H1 (cell line): ENCODE data around the gene RALY. TPM values are rescaled to one million over a fixed set of nuclear protein-coding genes. Genes with fewer than 3 reads are reported as not detected.

Source experiments
- CTCF ChIA-PET: fragments of 300-600 bp; sonication (Branson Sonifier 250); formaldehyde crosslinking; loops from one replicate; lab custom pipeline; 2021; ENCODE audit not compliant: partially characterized antibody; lab: Charles Lee
- POLR2A ChIA-PET: fragments of 300-600 bp; sonication (Branson Sonifier 250); formaldehyde crosslinking; loops from one replicate; lab custom pipeline; 2021; ENCODE audit warnings: inconsistent platforms; ENCODE audit not compliant: partially characterized antibody; lab: Charles Lee
- DNase-seq, 2 experiments: peaks; one replicate each; pipeline versions ENCODE4 v3.0.0 to v3.0.0-alpha.2; 2010 to 2022; ENCODE audit warnings: low spot score in 2 of 2, low read depth in 1 of 2, mixed read lengths in 1 of 2
- FAIRE-seq: peaks from 2 replicates; lab custom pipeline; 2011; peaks lifted over from hg19 to GRCh38; lab: Jason Lieb, UNC
- H2AFZ ChIP-seq: 2 replicates; pipeline ENCODE4 v1.8.1; 2012; ENCODE audit warnings: low read length, inconsistent platforms
- H2AK5ac ChIP-seq: 2 replicates; pipeline ENCODE4 v1.6.1; 2013; ENCODE audit warnings: low read depth, low read length
- H2BK120ac ChIP-seq: replicated peaks from 2 replicates; pipeline ENCODE3; 2013; ENCODE audit warnings: low read depth, low read length, inconsistent platforms
- H2BK12ac ChIP-seq: 2 replicates; pipeline ENCODE4 v1.6.1; 2013; ENCODE audit warnings: low read depth, low read length
- H2BK15ac ChIP-seq: 2 replicates; pipeline ENCODE4 v1.6.1; 2013; ENCODE audit warnings: low read length
- H2BK20ac ChIP-seq: 2 replicates; pipeline ENCODE4 v1.6.1; 2013; ENCODE audit warnings: low read length
- H2BK5ac ChIP-seq: 2 replicates; pipeline ENCODE4 v1.6.1; 2013; ENCODE audit warnings: low read depth, low read length
- H3K14ac ChIP-seq: 2 replicates; pipeline ENCODE4 v1.6.1; 2013; ENCODE audit warnings: inconsistent platforms; ENCODE audit not compliant: insufficient read length
- H3K18ac ChIP-seq: 2 replicates; pipeline ENCODE4 v1.6.1; 2013; ENCODE audit warnings: low read length; ENCODE audit errors: extremely low read depth
- H3K23ac ChIP-seq: 2 replicates; pipeline ENCODE4 v1.6.1; 2013; ENCODE audit warnings: inconsistent platforms; ENCODE audit not compliant: insufficient read length
- H3K23me2 ChIP-seq: 2 replicates; pipeline ENCODE4 v1.6.1; 2013; ENCODE audit warnings: low read depth, low read length
- H3K27ac ChIP-seq: 2 replicates; pipeline ENCODE4 v1.6.1; 2011; ENCODE audit warnings: low read depth, low read length, inconsistent platforms
- H3K27me3 ChIP-seq, 4 experiments: replicated peaks in 1 of 4; 1 replicate in 1 of 4; 2 replicates in 3 of 4; pipeline versions ENCODE4 v1.6.1 to v1.8.1; 2011 to 2013; ENCODE audit warnings: low read length in 3 of 4, mild to moderate bottlenecking in 3 of 4, inconsistent platforms in 2 of 4, mixed read lengths in 2 of 4, moderate library complexity in 1 of 4; ENCODE audit not compliant: control insufficient read depth in 3 of 4, insufficient read depth in 3 of 4; ENCODE audit errors: extremely low read depth in 1 of 4
- H3K36me3 ChIP-seq, 4 experiments: 2 replicates each; pipeline versions ENCODE4 v1.6.1 to v1.8.1; 2011 to 2013; ENCODE audit warnings: mild to moderate bottlenecking in 4 of 4, low read length in 3 of 4, moderate library complexity in 2 of 4, control low read depth in 1 of 4, inconsistent platforms in 1 of 4; ENCODE audit not compliant: insufficient read depth in 4 of 4, control insufficient read depth in 2 of 4
- H3K4ac ChIP-seq: replicated peaks from 2 replicates; pipeline ENCODE3; 2013; ENCODE audit warnings: low read length, low read depth, mixed read lengths, inconsistent platforms; ENCODE audit not compliant: insufficient read length
- H3K4me1 ChIP-seq, 4 experiments: replicated peaks in 1 of 4; 1 replicate in 1 of 4; 2 replicates in 3 of 4; pipeline versions ENCODE4 v1.6.1 to v1.8.1; 2011 to 2013; ENCODE audit warnings: low read length in 3 of 4, inconsistent platforms in 2 of 4, mixed read lengths in 1 of 4; ENCODE audit not compliant: insufficient read depth in 4 of 4, control insufficient read depth in 3 of 4
- H3K4me2 ChIP-seq, 2 experiments: 2 replicates each; pipeline versions ENCODE4 v1.6.1 to v1.8.1; 2011 to 2013; ENCODE audit warnings: low read depth in 2 of 2, low read length in 2 of 2, control low read depth in 1 of 2, inconsistent platforms in 1 of 2, mild to moderate bottlenecking in 1 of 2; ENCODE audit not compliant: insufficient read depth in 1 of 2
- H3K4me3 ChIP-seq, 4 experiments: fragments of 200-600, 300-600 bp in 1 of 4; sonication (generic), shearing (Covaris generic), sonication (Bioruptor Twin) in 1 of 4; 2 replicates each; pipeline versions ENCODE4 v1.5.1 to v1.8.1; 2011 to 2016; ENCODE audit warnings: low read length in 4 of 4, low read depth in 3 of 4, control low read depth in 2 of 4, inconsistent platforms in 2 of 4, mild to moderate bottlenecking in 2 of 4, mixed read lengths in 1 of 4, moderate library complexity in 1 of 4; ENCODE audit not compliant: insufficient read depth in 2 of 4; ENCODE audit errors: extremely low read depth in 1 of 4
- H3K56ac ChIP-seq: replicated peaks from 2 replicates; pipeline ENCODE3; 2013; ENCODE audit warnings: low read depth, mild to moderate bottlenecking, mixed read lengths, low read length, inconsistent platforms; ENCODE audit not compliant: insufficient read length
- H3K79me1 ChIP-seq: 2 replicates; pipeline ENCODE4 v1.6.1; 2013; ENCODE audit warnings: low read depth, low read length, control low read depth
- H3K79me2 ChIP-seq, 2 experiments: 2 replicates each; pipeline versions ENCODE4 v1.6.1 to v1.8.1; 2012 to 2013; ENCODE audit warnings: low read length in 2 of 2, mild to moderate bottlenecking in 2 of 2, inconsistent platforms in 1 of 2; ENCODE audit not compliant: insufficient read depth in 2 of 2, control insufficient read depth in 1 of 2
- H3K9ac ChIP-seq, 4 experiments: replicated peaks in 1 of 4; 1 replicate in 1 of 4; 2 replicates in 3 of 4; pipeline versions ENCODE4 v1.6.1 to v1.8.1; 2011 to 2013; ENCODE audit warnings: low read depth in 3 of 4, low read length in 3 of 4, control low read depth in 2 of 4, mild to moderate bottlenecking in 2 of 4, moderate library complexity in 2 of 4, inconsistent platforms in 1 of 4; ENCODE audit errors: extremely low read depth in 1 of 4
- H3K9me3 ChIP-seq, 2 experiments: 2 replicates each; pipeline versions ENCODE4 v1.6.1 to v1.8.1; 2012 to 2013; ENCODE audit warnings: mild to moderate bottlenecking in 2 of 2, moderate library complexity in 2 of 2, control low read depth in 1 of 2, inconsistent platforms in 1 of 2, low read depth in 1 of 2, low read length in 1 of 2, mixed read lengths in 1 of 2; ENCODE audit not compliant: insufficient read depth in 2 of 2
- H4K20me1 ChIP-seq, 2 experiments: replicated peaks in 1 of 2; 2 replicates each; pipeline versions ENCODE3 to v1.8.1; 2011 to 2013; ENCODE audit warnings: inconsistent platforms in 2 of 2, low read length in 2 of 2, mild to moderate bottlenecking in 1 of 2; ENCODE audit not compliant: insufficient read depth in 2 of 2, control insufficient read depth in 1 of 2
- H4K5ac ChIP-seq: 2 replicates; pipeline ENCODE4 v1.6.1; 2013; ENCODE audit warnings: low read length, low read depth, mixed read lengths, inconsistent platforms; ENCODE audit not compliant: insufficient read length
- H4K8ac ChIP-seq: 2 replicates; pipeline ENCODE4 v1.8.0; 2013; ENCODE audit warnings: mild to moderate bottlenecking, moderate library complexity, low read length, inconsistent platforms; ENCODE audit not compliant: insufficient read depth; ENCODE audit errors: extremely low read depth
- H4K91ac ChIP-seq: replicated peaks from 2 replicates; pipeline ENCODE3; 2013; ENCODE audit warnings: low read length, mixed read lengths, inconsistent platforms; ENCODE audit not compliant: insufficient read length
- CREB1 ChIP-seq: IDR thresholded peaks from 2 replicates; pipeline ENCODE4 v1.6.1; 2012; ENCODE audit warnings: inconsistent platforms
- CTBP2 ChIP-seq: IDR thresholded peaks from 2 replicates; pipeline ENCODE4 v1.7.0; 2011; ENCODE audit warnings: borderline replicate concordance, mild to moderate bottlenecking, moderate library complexity, mixed read lengths, low read length; ENCODE audit not compliant: insufficient read depth, insufficient read length
- JUN ChIP-seq: IDR thresholded peaks from 2 replicates; pipeline ENCODE4 v1.6.1; 2011; ENCODE audit warnings: low read depth, mild to moderate bottlenecking, improper control_type of control experiment, low read length
- POLR2A ChIP-seq, 2 experiments: IDR thresholded peaks; 1 replicate in 1 of 2; 2 replicates in 1 of 2; pipeline ENCODE4 v1.6.1; 2011; ENCODE audit warnings: low read depth in 2 of 2, low read length in 2 of 2, mild to moderate bottlenecking in 2 of 2; ENCODE audit errors: control extremely low read depth in 1 of 2
- SRF ChIP-seq: IDR thresholded peaks from 2 replicates; pipeline ENCODE4 v1.6.1; 2011; ENCODE audit warnings: mild to moderate bottlenecking, low read depth, low read length, moderate library complexity
- TEAD4 ChIP-seq: IDR thresholded peaks from 2 replicates; pipeline ENCODE4 v1.6.1; 2012; ENCODE audit warnings: low read depth, low read length, inconsistent platforms, mixed read lengths
- WGBS, 2 experiments: shearing (Covaris generic) in 1 of 2; methylation state at CpG; one replicate each; pipeline versions ENCODE4 v1.1.6 to v1.1.7; 2013 to 2015; ENCODE audit warnings: low lambda C conversion rate in 2 of 2, mixed read lengths in 2 of 2, inconsistent platforms in 1 of 2, low coverage in 1 of 2, missing lambda C conversion rate in 1 of 2; ENCODE audit not compliant: insufficient replicate concordance in 2 of 2, insufficient coverage in 1 of 2, insufficient read length in 1 of 2; ENCODE audit errors: extremely low coverage in 1 of 2, missing lambda C conversion rate in 1 of 2; 5-methylcytosine and 5-hydroxymethylcytosine counted together
- polyA plus RNA-seq, 7 experiments: library from polyadenylated mRNA; depleted of rRNA in 3 of 7; stranded (reverse) in 5 of 7; unstranded in 2 of 7; fragments of >200 nt in 5 of 7; fragments of 200-250 nt in 2 of 7; gene quantifications; 1 replicate in 5 of 7; 2 replicates in 1 of 7; 4 replicates in 1 of 7; pipeline versions ENCODE4 v1.2.1 to v1.2.3, GENCODE V29; 2011 to 2013; ENCODE audit warnings: missing spikeins in 2 of 7, mixed read lengths in 2 of 7
- total RNA-seq: library from RNA; stranded (reverse); fragmentation: NEBNext Ultra II Directional; extraction: Animal tissue kit (Norgen Biotek cat#: 25700); gene quantifications from 2 replicates; pipeline ENCODE4 v1.2.1, GENCODE V29; 2021

RALY gene
- total and polyA plus RNA-seq, 2 of the 8 experiments (the other 6 are each of a cell fraction or from before 2014, with no cell fraction given), result 133 to 148 TPM

DNA sequence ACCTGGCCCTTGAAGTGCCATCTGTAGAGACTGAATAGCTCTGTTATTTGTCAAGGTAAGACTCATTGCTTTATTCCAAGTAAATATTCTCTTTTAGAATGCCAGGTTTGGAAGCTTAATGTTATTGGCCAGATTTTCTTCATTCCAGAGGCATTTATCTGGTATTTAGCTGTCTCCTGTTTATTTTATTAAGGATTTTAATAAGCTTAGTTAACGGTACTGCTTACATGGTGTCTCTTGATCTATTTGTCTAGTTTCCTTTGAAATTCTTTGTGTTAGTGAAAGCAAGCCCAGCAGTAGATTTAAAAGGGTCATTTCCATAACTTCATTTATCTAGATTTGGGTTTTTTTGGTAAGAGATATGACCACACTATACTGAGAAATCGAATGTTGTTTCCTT lies 7.7 kb downstream of the RALY start:
- Histone ChIP-seq H3K27ac (no peak overlapping the region), H3K18ac (no peak overlapping the region), H2BK120ac (no peak overlapping the region), H3K36me3 (no peaks in the 10 kb centered on the region; a peak in 1 of 8 replicates), H3K79me2 (peaks cover 31 to 96% of the 10 kb centered on the region in 2 experiments), H3K4ac (no peak overlapping the region), H2BK5ac (no peak overlapping the region), H2BK15ac (no peak overlapping the region), H3K27me3 (no peaks in the 10 kb centered on the region), H3K14ac (no peak overlapping the region), H2BK12ac (no peak overlapping the region), H2BK20ac (no peak overlapping the region), H4K91ac (no peak overlapping the region), H3K4me1 (peaks cover 1 to 6% (median 5%) of the 10 kb centered on the region in 4 experiments; a peak in 2 of 7 replicates), H3K4me3 (no peak overlapping the region), H3K79me1 (peaks cover 15% of the 10 kb centered on the region; the same call in 1 of the 2 replicates), H3K9ac (no peak overlapping the region), H3K4me2 (no peak overlapping the region), H3K23ac (no peak overlapping the region), H4K8ac (no peak overlapping the region), H2AFZ (no peak overlapping the region), H3K9me3 (no peaks in the 10 kb centered on the region), H4K20me1 (peaks cover 7 to 36% of the 10 kb centered on the region in 2 experiments), H3K56ac (no peak overlapping the region), H4K5ac (no peak overlapping the region), H3K23me2 (peaks cover 2% of the 10 kb centered on the region; the same call in 1 of the 2 replicates), H2AK5ac (no peak overlapping the region)
- DNase-seq (no peak), FAIRE-seq (no peak)
- POLR2A ChIA-PET, result interaction anchor here (0.7 to 1.1 kb wide), 3 partner anchors 9 to 158 kb away, joined by 3 to 8 read pairs (median 6); no protein-coding TSS in a partner anchor
- 88% methylated on average over 2 of the region's 2 CpGs; no CpG with 5 or more reads in 1 of the 2 experiments for WGBS, 2 experiments
- TF ChIP-seq POLR2A (IDR thresholded peaks at IDR 0.05; ENCODE audit: control extremely low read depth in 1 of 2, low read depth in 2 of 2, low read length in 2 of 2), result no peak
- no peak for TF ChIP-seq CREB1
- no peak for TF ChIP-seq CTBP2
- no peak for TF ChIP-seq JUN
- no peak for TF ChIP-seq SRF
- no peak for TF ChIP-seq TEAD4
- CTCF ChIA-PET, result interaction anchor here (0.6 to 1.3 kb wide), 6 partner anchors 20 to 1618 kb away, joined by 3 to 5 read pairs (median 4); no protein-coding TSS in a partner anchor
